Stimulated activated naive CD8-positive, alpha-beta T cell treated with anti-CD3 and anti-CD28 coated beads, Interleukin-15, Interleukin-2, amounts not matched to agents 100 ng/mL and 50 ng/mL, for 24 hours (primary cell): ENCODE measurements around the gene MTFR1L.

Experiments used
- H3K27ac Mint-ChIP-seq: one replicate; pipeline ENCODE4 v1.8.0; 2021; ENCODE audit warnings: mild to moderate bottlenecking, mixed read lengths
- H3K27me3 Mint-ChIP-seq: one replicate; pipeline ENCODE4 v1.8.0; 2021; ENCODE audit warnings: mixed read lengths
- H3K36me3 Mint-ChIP-seq: one replicate; pipeline ENCODE4 v1.8.0; 2021; ENCODE audit warnings: low read depth, mixed read lengths
- H3K4me1 Mint-ChIP-seq: one replicate; pipeline ENCODE4 v1.8.0; 2021; ENCODE audit warnings: low read depth, mixed read lengths
- H3K4me3 Mint-ChIP-seq: one replicate; pipeline ENCODE4 v1.8.0; 2021; ENCODE audit warnings: mild to moderate bottlenecking, mixed read lengths
- H3K9me3 Mint-ChIP-seq: one replicate; pipeline ENCODE4 v1.8.0; 2021; ENCODE audit warnings: mixed read lengths

The MTFR1L gene

GRCh38 chr1:25845664-25846063 lies 25.9 kb downstream of the MTFR1L start:
- Mint-ChIP-seq H3K4me3 (no peak overlapping the region), H3K27ac (no peak overlapping the region), H3K9me3 (no peaks in the 10 kb centered on the region), H3K36me3 (peaks cover 1% of the 10 kb centered on the region), H3K27me3 (no peaks in the 10 kb centered on the region), H3K4me1 (no peaks in the 10 kb centered on the region)

- Mint-ChIP-seq H3K27ac (no peak overlapping the region), H3K9me3 (no peaks in the 10 kb centered on the region), H3K27me3 (no peaks in the 10 kb centered on the region), H3K4me1 (no peaks in the 10 kb centered on the region), H3K4me3 (no peak overlapping the region), H3K36me3 (peaks cover 4% of the 10 kb centered on the region)
Measured at GRCh38 chr1:25847929-25848328, 28.2 kb downstream of the MTFR1L start.

- Mint-ChIP-seq H3K4me1 (no peaks in the 10 kb centered on the region), H3K9me3 (no peaks in the 10 kb centered on the region), H3K27me3 (no peaks in the 10 kb centered on the region), H3K4me3 (no peak overlapping the region), H3K27ac (no peak overlapping the region), H3K36me3 (peaks cover 4% of the 10 kb centered on the region)
Measured at GRCh38 chr1:25848531-25848930, 28.8 kb downstream of the MTFR1L start.

- Mint-ChIP-seq H3K36me3 (peaks cover 8% of the 10 kb centered on the region), H3K4me3 (no peak overlapping the region), H3K27ac (no peak overlapping the region), H3K27me3 (no peaks in the 10 kb centered on the region), H3K4me1 (peaks cover 9% of the 10 kb centered on the region), H3K9me3 (no peaks in the 10 kb centered on the region)
Measured at GRCh38 chr1:25854554-25854953, 34.8 kb downstream of the MTFR1L start.

- Mint-ChIP-seq H3K36me3 (peaks cover 4% of the 10 kb centered on the region), H3K4me1 (peaks cover 21% of the 10 kb centered on the region), H3K4me3 (no peak overlapping the region), H3K27ac (no peak overlapping the region), H3K27me3 (no peaks in the 10 kb centered on the region), H3K9me3 (no peaks in the 10 kb centered on the region)
Measured at GRCh38 chr1:25856856-25857255, 37.1 kb downstream of the MTFR1L start.

- Mint-ChIP-seq H3K36me3 (peaks cover 9% of the 10 kb centered on the region), H3K4me1 (peaks cover 21% of the 10 kb centered on the region), H3K27ac (peak overlapping the region; percentile 91), H3K9me3 (no peaks in the 10 kb centered on the region), H3K27me3 (no peaks in the 10 kb centered on the region), H3K4me3 (peak overlapping the region; percentile 93)
Measured at GRCh38 chr1:25858494-25858893, 38.7 kb downstream of the MTFR1L start.

- peaks cover 9% of the 10 kb centered on the region for H3K36me3 Mint-ChIP-seq
- H3K4me3 Mint-ChIP-seq, result peak within 1 kb of the TSS; percentile 93
- peaks cover 21% of the 10 kb centered on the region for H3K4me1 Mint-ChIP-seq
- no peaks in the 10 kb centered on the region for H3K27me3 Mint-ChIP-seq
- no peaks in the 10 kb centered on the region for H3K9me3 Mint-ChIP-seq
- H3K27ac Mint-ChIP-seq, result peak within 1 kb of the TSS; percentile 91
Measured at GRCh38 chr1:25858906-25859789, 39.4 kb downstream of the MTFR1L start, which contains the start of gene AUNIP. AUNIP (minus strand) TSS chr1:25859457; CDS start chr1:25859357, 100 bp downstream.

GRCh38 chr1:25861316-25862286 lies 41.8 kb downstream of the MTFR1L start:
- Mint-ChIP-seq H3K27ac (peak overlapping the region; percentile 16), H3K27me3 (no peaks in the 10 kb centered on the region), H3K9me3 (no peaks in the 10 kb centered on the region), H3K4me3 (peak overlapping the region; percentile 32), H3K36me3 (peaks cover 7% of the 10 kb centered on the region), H3K4me1 (peaks cover 21% of the 10 kb centered on the region)

GRCh38 chr1:25862785-25863485 lies 43.2 kb downstream of the MTFR1L start:
- Mint-ChIP-seq H3K4me1 (peaks cover 21% of the 10 kb centered on the region), H3K4me3 (no peak overlapping the region), H3K27ac (no peak overlapping the region), H3K36me3 (peaks cover 5% of the 10 kb centered on the region), H3K9me3 (no peaks in the 10 kb centered on the region), H3K27me3 (no peaks in the 10 kb centered on the region)

GRCh38 chr1:25863486-25864262 lies 43.9 kb downstream of the MTFR1L start:
- Mint-ChIP-seq H3K4me3 (no peak overlapping the region), H3K27ac (no peak overlapping the region), H3K4me1 (peaks cover 16% of the 10 kb centered on the region), H3K36me3 (peaks cover 5% of the 10 kb centered on the region), H3K27me3 (no peaks in the 10 kb centered on the region), H3K9me3 (no peaks in the 10 kb centered on the region)

- Mint-ChIP-seq H3K4me1 (peaks cover 13% of the 10 kb centered on the region), H3K9me3 (no peaks in the 10 kb centered on the region), H3K27me3 (no peaks in the 10 kb centered on the region), H3K4me3 (no peak overlapping the region), H3K27ac (no peak overlapping the region), H3K36me3 (peaks cover 5% of the 10 kb centered on the region)
Measured at GRCh38 chr1:25864434-25864833, 44.7 kb downstream of the MTFR1L start.

- Mint-ChIP-seq H3K27me3 (no peaks in the 10 kb centered on the region), H3K4me1 (peaks cover 4% of the 10 kb centered on the region), H3K36me3 (peaks cover 5% of the 10 kb centered on the region), H3K9me3 (no peaks in the 10 kb centered on the region), H3K4me3 (no peak overlapping the region), H3K27ac (no peak overlapping the region)
Measured at GRCh38 chr1:25866288-25866687, 46.5 kb downstream of the MTFR1L start.

GRCh38 chr1:25867210-25867991 lies 47.6 kb downstream of the MTFR1L start:
- H3K27ac Mint-ChIP-seq, result no peak overlapping the region
- no peaks in the 10 kb centered on the region for H3K9me3 Mint-ChIP-seq
- no peaks in the 10 kb centered on the region for H3K4me1 Mint-ChIP-seq
- H3K4me3 Mint-ChIP-seq, result no peak overlapping the region
- peaks cover 5% of the 10 kb centered on the region for H3K36me3 Mint-ChIP-seq
- H3K27me3 Mint-ChIP-seq, result no peaks in the 10 kb centered on the region
